Activated CD4-positive, alpha-beta T cell treated with anti-CD3 and anti-CD28 coated beads for 48 hours (primary cell): ENCODE results near the gene SESN3.
"Not testable (repeated sequence)": the region's sequence is repeated elsewhere in the genome, so short reads cannot be mapped to it uniquely, and the experiment has no call there.

ENCODE experiments used
- DNase-seq: peaks from one replicate; pipeline ENCODE4 v3.0.0-alpha.2; 2020

The SESN3 gene

DNA sequence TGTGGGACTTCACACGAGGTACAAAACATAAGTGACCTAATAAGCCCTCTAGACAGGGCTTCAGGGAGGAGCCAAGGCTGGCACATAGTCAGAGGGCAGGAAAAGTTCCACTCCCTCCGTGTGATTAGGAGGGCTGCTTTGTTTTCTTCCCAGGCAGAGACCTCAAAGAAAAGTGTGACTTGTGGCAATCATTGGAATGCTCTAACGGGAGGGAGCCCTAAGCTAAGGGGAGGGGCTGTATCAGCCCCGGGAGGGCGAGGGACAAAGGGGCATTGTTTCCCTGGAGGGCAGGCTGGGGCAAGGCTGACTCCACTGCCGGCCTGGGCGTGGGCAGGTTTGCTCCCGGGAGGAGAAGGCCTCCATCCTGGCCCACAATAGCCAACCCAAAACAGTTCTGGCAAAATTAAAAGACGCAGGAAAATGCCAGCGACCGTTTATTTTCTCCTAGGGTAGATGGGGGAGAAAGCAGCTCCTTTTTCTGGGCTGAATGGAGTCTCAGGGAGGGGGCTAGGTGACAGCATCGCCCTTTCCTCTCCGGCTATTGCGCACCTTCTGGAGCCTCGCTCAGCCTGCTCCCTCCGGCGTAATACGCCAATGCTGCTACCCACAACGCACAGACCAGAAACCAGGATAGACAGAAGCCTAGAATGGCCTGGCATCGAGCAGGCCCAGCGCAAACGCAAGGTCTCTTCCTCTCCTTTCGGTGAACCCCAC, 81.2 kb downstream of the SESN3 start:
- no peak for DNase-seq

DNA sequence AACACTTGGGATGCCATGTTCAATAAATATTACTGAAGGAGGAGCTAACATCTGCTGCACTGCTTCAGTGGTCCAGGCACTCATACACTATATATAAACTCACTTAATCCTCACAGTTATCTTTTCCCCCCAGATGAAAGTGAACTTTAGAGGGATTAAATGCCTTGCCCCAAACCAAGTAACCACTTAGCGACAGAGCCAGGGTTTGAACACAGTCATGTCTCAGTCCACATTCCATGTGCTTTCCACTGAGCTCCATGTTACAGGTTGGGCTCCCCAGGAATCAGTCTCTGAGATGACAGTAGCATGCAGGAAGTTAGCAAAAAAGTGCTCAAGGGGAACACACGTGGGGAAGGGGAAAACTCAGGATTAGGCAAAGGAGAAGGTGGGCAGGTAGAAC, 82.1 kb downstream of the SESN3 start:
- no peak for DNase-seq

DNA sequence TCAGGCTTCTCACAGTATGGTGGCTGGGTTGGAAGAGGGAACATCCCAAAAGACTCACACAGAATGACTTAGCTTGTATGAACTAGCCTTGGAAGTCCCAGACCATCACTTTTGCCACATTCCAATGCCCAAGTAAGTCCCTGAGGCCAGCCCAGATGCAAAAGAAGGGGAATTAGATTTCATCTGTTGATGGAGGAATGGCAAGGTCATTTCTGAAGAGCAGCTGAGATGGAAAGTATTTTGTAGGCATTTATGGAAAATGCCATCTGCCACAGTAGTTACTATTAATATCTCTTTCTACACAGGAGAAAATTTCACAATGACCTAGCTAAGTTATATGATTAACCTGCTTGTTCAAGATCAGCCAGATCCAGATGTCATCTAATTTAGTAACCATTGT, 82.6 kb downstream of the SESN3 start:
- DNase-seq: no peak

DNA sequence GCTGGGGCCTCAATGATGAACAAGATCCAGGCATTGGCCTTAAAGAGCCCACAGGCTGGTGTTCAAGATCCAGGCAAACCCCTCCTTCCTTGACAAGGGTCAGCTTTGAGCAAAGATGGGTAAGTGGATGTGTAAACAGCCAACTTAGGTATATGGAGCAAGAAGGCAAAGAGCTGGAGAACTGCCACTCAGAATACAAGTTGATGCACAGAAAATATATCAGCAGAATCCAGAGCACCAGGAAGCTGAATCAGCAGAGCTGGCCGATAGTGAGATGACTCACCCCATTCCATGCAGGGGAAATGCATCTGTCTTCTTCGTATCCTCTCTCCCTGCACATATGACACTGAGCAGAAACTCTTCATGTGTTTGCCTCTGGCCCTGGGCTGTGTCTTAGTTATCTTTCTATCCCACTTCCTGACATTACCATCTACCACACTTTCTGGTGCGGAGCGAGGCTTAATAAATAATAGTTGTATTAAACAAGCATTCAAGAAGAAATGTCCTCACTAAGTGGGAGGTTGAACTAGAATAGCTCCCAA, 83.6 kb downstream of the SESN3 start:
- DNase-seq: no peak

DNA sequence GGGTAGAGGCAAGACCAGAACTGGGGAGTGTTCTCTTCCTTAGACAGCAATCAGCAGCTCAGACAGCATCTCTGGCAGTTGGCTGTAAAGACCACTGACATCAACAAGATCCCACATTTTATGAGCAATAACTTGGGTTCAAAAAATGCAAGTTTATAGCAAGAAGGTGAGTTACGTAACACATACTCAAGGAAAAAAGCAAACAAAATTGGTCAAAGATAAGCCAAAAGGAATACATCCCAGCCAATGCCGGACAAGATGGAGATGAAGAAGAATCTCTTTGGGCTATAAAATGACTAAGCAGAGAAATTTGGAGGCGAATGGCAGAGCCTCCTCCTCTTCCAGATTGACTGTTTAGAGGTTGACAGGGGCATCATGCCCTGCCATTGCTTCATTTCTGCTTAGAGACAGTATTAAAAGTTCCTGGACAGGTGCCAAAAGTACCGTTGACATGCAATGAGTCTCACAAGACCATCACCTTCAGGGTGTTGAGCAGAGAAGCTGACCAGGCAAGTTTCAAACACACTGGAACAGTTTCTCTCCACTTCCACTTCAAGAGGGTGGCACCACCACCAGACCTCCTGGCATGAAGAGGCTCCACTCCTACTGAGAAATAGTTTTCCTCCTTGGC, 85.5 kb downstream of the SESN3 start:
- no peak for DNase-seq

DNA sequence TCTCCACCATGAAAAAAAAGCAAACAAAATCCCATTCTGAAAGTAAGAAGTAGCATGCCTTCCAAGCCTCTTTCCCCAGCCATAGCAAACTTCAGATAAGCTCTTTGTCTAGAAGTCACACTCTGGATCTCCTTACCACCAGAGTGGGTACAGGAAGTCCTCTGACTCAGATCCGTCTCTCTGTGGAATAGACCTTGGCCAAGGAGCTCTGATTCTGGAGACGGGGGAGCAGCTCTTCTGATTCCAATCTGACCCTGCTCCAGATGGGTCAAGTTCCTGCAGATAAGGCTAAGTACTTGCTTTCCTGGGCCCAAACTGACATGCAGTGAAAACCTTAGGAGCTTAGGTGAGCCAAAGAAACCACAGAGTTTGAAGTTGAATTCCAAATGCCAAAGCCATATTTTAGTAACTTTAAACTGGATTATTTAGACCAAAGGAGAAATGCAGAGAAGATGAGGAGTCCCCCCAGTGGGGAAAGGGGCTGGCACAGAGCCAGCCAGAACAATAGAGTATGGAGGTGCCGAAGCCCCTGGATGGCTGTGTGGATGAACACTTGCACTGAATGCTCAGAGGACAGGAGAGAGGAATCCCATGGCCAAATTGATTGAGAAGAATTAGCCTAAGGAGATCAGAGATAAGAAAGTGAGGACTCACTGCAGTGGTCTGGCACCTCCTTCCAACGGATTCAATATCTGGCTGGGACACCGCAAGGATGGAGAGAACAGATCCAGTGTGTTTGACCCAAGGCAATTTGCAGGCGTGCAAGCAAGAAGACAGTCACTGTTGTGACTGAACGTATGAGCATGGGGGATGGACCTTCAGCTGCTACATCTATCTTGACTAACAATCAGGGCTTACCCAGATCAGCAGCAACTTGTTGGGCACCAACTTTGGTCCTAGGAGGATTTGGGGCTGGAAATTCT, 86.4 kb downstream of the SESN3 start:
- DNase-seq: no peak

DNA sequence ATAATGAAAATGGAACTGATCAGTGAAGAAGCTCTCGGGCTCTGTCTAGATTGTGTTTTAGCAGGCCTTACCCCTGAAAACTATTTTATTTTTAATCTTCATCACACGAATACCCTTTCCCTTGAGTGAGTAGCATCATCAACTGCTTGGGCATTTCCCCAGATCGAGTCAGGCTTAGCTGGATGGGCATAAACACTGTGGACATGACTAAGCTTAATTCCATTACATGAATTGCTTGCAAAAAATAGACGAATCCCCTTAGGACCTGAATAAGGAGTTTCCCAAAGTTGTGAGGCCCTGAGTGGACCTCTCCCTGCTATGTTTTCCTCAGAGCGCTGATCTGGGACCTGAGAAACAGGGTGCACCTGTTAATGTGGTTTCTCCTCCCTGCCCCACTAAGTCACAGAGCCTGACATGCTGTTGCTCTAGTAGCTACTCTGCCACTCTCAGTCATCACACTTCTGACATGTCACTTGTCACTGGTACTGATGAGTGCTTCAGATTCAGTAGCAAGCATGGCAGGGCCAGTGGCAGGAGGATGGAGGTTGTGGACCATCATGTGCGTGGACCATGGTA, 87.8 kb downstream of the SESN3 start:
- no peak for DNase-seq

DNA sequence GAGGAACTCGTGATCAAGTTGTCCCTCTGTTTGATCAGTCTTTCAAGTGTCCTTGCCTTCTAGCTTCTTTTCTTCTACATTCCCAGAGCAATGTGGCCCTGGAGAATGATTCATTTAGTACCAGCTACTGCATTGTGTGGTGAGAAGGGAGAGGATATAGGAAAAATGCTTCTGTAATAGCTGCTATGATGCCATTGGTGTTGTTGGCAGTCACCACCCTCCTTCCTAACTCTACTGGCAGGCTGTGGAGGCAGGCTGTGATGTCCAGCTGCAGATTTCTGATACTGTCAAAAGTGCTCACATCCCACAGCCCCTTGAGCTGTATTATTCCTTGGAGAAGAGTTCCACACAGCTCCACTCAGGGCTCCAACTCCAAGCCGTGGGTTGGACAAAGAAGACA, 88.6 kb downstream of the SESN3 start:
- no peak for DNase-seq

DNA sequence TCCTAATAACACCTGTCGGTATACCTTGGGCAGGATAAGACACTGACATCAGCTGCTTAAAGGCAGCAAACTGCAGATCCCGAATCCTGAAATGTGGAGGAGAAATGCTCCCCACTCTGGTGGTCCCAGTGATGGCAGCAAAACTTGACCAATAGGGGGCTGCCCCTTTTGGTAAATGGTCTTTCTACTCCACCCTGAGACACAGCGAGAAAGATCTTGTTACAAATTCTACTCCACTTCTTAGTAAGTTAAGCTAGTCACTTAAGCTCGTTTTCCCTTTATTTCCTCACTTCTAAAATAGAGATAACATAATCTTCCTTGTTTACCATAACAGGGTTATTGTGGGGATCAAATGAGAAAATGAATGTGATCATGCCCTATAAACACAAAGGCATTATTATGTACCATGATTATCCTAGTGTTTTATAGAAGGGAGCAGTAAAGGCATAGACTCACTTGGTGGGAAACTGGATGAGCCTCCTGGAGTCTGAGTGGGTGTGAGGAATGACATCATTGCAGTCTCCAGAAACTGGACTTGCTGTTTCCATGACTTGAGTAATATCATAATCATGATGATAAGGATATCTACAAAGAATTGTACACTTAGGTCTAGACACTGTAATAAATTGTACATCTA, 90.5 kb downstream of the SESN3 start:
- DNase-seq: no peak

DNA sequence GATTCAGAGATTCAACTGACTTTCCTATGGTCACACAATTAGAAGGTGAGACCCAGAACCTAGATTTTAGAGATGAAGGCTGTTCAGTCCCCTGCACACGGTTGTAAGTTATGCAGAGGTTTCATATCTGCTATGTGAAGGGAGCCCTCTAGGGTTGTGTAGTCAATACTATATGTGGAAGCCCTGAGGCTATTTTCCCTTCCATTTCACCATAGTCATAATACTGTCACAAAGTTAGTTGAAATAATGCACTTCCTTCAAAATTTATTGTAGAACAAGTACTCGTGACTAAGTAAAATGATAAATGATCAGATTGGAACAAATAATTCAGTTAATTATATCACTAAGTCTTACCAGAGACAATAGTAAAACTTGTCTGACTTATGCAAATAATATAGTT, 92.6 kb downstream of the SESN3 start:
- no peak for DNase-seq

DNA sequence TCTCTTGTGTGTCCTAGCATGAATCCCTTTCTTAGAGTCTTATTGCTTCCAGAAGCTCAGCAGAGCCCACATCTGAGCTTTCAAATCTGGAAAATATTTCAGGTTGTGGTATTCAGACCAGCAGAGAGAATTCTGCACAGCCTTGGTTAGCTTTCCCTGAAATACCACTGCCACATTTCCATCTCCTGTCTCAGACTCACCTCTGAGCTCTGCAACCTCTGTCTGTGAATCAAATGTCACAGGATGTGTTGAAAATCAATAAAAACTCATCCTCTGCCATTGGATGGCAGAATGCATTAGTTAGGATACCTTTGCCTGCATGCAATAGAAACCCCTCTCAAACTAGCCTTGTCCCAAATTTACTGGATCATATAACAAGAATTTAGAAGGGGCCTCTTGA, 93.7 kb downstream of the SESN3 start:
- no peak for DNase-seq

DNA sequence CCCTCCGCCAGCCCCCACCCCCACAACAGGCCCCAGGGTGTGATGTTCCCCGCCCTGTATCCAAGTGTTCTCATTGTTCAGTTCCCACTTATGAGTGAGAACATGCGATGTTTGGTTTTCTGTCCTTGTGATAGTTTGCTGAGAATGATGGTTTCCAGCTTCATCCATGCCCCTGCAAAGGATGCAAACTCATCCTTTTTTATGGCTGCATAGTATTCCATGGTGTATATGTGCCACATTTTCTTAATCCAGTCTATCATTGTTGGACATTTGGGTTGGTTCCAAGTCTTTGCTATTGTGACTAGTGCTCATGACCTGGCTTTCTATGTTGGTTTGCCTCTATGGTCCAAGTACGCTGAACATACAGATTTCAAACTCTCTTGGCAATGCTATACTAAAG, 94.3 kb downstream of the SESN3 start:
- not testable (repeated sequence) for DNase-seq

DNA sequence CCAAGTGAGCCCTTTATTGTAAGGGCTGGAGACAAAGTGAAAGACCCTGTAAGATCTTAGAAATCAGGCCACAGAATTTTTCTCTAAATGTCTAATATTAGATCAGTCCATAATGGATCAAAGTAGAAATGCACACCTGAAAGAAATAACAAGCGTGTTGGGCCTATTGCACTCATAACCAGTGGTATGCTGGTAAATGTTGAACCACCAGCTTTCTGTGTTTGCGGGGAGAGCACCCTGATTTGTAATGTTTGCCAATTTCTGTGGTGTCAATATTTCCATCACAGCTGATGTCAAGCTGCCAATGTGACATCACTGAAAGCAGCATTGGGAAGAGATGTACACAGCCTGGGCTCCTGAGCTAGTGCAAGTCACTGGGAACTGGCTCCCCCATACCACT, 95.1 kb downstream of the SESN3 start:
- no peak for DNase-seq

DNA sequence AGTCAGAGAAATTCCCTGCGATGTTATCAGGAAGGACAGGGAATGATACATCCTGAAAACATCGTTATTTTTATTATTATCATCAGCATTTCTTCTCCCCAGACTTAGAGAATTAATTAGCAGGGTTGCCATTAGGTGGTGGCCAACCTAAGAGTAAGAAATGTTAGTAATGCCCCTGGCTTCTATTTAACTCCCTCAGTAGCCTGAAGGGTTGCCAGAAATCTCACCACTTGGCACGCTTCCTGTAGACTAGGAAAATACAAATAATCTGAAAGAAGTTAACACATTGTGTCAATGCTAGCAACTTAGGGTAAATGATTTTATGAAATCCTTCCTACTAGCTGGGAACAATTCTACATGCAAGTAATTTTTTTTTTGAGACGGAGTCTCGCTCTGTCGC, 95.8 kb downstream of the SESN3 start:
- no peak for DNase-seq

DNA sequence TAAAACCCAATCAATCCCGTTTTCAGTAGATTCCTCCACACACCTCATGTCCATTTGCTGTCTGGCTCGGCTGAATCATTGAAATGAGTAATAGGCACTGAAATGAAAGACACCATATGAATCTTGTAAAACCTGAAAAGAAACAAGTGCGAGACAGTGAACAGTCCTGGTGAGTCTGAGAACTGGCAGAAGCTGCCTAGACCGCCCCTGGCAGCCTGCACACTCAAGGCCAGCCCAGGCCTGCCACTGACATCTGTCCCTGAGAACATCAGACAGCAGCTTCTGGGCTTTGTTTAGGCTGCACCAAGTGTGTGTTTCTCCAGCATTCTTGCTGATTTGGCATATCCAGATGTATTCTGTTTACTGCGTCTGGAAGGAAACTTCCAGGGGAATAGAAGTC, 96.5 kb downstream of the SESN3 start:
- DNase-seq: no peak

DNA sequence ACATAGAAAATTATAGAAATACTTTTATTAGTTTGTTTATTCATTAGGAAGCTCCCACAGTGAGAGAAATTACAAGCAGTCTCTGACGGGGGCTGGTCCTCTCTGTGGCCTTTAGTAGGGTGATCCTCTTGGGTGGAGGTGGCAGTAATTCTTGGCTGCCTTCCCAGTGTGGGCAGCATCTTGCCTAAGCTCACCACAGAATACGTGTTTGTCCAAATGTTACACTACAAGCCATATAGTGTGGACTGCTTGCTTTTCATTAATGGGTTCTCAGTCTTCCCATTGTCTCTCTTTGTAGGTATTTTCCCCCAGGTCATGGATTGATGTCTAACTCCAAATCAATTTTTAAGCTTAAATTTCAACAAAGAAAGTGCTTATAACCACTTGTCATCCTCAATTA, 98.0 kb downstream of the SESN3 start:
- DNase-seq: no peak

DNA sequence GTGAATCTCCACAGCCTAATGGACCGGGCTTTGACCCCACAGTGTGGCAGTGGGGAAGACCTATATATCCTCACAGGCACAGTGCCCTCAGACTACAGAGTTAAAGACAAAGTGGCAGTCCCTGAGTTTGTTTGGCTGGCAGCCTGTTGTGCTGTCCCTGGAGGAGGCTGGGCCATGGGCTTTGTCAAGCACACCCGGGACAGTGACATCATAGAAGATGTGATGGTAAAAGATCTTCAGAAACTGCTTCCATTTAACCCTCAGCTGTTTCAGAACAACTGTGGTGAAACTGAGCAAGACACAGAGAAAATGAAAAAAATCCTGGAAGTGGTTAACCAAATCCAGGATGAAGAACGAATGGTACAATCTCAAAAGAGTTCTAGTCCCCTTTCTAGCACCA, 102.4 kb downstream of the SESN3 start:
- DNase-seq: no peak

DNA sequence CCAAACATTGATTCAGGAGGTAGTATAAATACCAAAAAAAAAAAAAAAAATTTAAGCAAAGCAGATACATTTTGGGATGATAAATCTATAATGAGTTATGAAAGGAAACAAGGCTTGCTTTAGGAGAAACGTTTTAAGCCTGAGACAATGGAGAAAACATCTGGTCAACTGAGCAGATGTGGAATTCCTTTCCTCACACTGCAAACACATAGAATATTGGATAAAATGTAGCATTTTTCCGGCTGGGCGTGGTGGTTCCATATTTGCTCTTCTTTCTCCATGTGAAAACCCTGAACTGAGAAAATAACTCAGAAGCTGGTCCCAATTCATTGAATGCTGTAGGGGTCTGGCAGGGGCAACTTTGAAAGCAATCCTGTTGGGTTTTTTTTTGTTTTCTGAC, 107.4 kb downstream of the SESN3 start:
- no peak for DNase-seq

DNA sequence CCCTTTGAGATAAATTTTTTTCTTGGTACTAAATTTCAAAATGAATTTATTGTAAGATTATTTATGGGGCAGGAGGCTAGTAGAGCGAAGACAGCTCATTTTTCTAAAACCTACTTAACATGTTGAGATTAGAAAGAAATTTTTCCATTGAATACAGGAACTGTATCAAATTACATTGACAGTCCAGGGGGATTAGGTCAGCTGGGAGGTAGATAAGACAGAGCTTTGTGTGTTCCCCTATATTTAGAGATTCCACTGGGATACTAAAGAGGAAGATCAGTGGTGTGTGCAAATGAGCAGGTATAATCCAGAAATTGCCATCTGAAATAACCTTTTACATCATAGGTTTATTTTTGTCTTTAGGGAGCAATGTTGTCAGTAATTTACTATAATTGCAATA, 109.3 kb downstream of the SESN3 start:
- DNase-seq: no peak

DNA sequence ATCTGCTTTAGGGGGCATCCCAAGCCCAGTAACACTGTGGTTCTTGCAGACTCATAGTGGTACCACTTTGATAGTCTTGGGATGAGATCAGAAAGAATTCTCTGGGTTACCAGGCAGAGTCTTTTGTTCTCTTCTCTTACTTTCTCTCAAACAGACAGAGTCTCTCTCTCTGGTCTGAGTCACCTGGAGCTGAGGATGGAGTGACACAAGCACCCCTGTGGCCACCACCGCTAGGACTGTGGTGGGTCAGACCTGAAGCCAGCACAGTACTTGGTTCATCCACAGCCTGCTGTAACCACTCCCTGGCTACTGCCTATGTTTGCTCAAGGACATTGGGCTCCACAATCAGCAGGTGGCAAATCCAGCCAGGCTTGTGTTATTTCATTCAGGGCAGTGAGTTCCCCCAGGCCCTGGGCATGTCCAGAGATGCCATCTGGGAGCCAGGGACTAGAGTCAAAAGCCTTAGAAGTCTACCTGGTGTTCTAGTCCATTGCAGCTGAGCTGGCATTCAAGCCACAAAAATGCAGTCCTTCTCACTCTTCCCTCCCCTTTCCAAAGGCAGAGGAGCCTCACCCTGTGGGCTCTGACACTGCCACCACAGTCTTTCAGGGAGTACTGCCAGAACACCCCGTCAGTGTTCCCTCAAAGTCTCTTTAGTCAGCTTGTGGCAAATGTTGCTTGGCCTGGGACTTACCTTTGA, 111.5 kb downstream of the SESN3 start:
- DNase-seq: no peak

DNA sequence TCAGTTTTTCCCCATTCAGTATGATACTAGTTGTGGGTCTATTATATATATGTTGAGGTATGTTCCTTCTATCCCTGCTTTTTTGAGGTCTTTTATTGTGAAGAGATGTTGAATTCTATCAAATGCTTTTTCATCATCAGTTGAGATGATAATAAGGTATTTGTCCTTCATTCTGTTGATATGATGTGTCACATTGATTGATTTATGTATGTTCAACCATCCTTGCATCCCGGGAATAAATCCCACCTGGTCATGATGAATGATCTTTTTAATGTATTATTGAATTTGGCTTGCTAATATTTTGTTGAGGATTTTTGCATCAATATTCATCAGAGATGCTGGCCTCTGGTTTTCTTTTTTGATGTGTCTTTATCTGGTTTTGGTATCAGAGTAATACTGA, 115.4 kb downstream of the SESN3 start:
- DNase-seq: no peak
